GM12872 (cell line): Measurements from ENCODE around the gene TMPO.

ENCODE experiments used
- TF ChIP-seq, protein P1 (sequence below): IDR thresholded peaks from 3 replicates; pipeline ENCODE4 v1.5.1; 2011; ENCODE audit warnings: low read depth, mild to moderate bottlenecking, low read length, moderate library complexity; ENCODE audit not compliant: insufficient read depth

The TMPO gene

DNA sequence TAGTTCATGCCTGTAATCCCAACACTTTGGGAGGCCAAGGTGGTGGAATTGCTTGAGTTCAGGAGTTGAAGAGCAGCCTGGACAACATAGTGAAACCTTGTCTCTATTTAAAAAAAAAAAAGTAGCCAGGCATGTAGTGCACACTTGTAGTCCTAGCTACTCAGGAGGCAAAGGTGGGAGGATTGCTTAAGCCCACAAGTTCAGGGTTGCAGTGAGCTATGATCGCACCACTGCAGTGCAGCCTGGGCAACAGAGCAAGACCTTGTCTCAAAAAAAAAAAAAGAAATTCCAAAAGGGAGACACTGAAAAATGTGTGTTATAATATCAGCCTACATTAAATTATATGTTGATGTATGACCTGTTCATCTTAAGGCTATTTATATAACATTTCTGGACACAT is 14.7 kb downstream of the TMPO start:
- TF ChIP-seq, protein P1, sequence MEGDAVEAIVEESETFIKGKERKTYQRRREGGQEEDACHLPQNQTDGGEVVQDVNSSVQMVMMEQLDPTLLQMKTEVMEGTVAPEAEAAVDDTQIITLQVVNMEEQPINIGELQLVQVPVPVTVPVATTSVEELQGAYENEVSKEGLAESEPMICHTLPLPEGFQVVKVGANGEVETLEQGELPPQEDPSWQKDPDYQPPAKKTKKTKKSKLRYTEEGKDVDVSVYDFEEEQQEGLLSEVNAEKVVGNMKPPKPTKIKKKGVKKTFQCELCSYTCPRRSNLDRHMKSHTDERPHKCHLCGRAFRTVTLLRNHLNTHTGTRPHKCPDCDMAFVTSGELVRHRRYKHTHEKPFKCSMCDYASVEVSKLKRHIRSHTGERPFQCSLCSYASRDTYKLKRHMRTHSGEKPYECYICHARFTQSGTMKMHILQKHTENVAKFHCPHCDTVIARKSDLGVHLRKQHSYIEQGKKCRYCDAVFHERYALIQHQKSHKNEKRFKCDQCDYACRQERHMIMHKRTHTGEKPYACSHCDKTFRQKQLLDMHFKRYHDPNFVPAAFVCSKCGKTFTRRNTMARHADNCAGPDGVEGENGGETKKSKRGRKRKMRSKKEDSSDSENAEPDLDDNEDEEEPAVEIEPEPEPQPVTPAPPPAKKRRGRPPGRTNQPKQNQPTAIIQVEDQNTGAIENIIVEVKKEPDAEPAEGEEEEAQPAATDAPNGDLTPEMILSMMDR = no peak

DNA sequence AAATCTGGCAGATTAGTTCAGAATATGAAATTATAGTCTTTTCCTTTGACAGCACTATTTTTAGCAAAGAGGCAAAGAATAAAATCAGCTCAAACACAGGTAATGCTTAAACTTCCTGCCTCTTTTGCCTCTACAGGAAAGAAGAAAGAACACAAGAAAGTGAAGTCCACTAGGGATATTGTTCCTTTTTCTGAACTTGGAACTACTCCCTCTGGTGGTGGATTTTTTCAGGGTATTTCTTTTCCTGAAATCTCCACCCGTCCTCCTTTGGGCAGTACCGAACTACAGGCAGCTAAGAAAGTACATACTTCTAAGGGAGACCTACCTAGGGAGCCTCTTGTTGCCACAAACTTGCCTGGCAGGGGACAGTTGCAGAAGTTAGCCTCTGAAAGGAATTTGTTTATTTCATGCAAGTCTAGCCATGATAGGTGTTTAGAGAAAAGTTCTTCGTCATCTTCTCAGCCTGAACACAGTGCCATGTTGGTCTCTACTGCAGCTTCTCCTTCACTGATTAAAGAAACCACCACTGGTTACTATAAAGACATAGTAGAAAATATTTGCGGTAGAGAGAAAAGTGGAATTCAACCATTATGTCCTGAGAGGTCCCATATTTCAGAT is 17.4 kb downstream of the TMPO start:
- TF ChIP-seq, protein P1 = peak; percentile 52; the same call in 2 of the 3 replicates

GRCh38 chr12:98533723-98534251 is 18.4 kb downstream of the TMPO start:
- TF ChIP-seq, protein P1 = no peak

DNA sequence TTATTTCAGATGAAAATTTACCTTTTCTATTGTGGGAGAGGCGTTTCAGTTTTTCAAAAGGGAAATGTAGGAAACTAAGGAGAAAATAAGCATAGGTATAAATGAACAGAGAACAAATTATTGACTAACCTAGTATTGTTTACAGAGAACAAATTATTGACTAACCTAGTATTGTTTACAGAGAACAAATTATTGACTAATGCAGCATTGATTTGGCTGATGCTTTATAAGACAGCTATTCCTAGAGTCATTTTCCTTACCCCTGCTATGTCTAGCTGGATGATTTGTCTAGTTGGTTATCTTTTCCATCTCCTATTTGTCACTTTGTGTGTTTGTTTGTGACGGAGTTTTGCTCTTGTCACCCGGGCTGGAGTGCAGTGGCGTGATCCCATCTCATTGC is 22.6 kb downstream of the TMPO start:
- TF ChIP-seq, protein P1 = no peak

DNA sequence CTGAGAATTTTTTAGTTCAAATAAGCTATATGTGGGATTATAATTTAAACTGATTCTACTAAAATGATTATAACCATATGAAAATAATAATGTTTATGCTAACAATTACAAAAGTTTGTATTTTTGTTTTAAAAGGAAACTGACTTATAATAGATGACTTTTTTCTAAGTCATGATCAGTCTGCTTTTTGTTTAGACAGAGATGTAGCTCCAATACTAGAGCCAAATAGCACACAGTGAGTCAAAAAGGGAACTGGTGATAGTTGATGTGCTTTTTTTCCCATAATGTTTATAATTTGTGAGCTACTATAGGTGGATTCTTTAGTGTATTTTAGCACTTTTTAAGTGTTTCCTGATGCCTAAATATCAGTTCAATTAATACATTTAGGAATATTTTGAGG is 28.3 kb downstream of the TMPO start:
- TF ChIP-seq, protein P1 = no peak

DNA sequence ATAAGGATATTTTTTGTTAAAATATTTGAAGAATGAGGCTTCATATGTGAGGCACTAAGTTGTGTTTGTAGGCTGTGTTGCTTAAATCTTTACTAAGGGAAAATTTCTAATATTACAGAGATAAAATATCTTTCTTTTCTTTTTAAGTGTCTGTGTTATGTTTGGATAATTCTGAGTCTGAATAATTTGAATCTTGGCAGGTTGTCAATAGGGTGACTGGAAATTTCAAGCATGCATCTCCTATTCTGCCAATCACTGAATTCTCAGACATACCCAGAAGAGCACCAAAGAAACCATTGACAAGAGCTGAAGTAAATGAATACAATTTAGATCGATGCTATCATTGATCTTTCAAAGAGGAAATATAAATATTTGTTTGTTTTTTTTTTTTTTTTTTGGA is 29.4 kb downstream of the TMPO start:
- TF ChIP-seq, protein P1 = no peak

DNA sequence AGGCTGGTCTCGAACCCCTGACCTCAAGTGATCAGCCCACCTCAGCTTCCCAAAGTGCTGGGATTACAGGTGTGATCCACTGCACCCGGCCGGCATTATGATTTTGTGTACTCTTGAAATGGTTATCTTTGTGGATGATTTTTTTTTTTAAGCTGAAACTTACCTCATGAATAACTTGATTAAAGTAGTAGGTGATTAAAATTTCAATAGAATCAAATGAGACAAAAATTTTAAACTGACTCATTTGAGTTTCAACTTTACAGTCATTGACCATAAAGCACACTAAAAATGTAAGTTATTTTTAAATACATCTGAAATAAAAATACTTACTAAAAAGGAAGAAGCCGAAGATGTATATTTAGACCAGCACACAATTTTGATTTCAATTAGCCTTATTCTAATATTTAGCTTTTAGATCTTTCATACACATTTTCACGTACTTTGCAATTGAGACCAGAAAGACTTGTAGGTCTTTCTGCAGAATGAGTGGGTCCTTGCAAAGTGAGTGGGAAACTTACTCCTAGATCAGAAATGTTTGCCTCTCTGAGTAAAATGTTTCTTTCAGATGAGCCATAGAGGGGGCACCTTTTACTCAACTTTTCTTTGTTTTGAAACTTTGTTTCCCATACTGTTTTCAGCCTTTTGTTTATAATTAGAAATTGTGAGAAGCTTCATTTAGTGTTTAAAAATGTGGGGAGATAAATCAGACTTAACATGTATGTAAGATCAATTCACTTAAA is 34.2 kb downstream of the TMPO start:
- TF ChIP-seq, protein P1 = no peak
